Stimulated activated CD8-positive, alpha-beta memory T cell treated with anti-CD3 and anti-CD28 coated beads, Interleukin-15, amount 100 ng/mL, for 24 hours (primary cell): ENCODE data around the gene ZNF839.

ENCODE experiments used
- DNase-seq: peaks from one replicate; pipeline ENCODE4 v3.0.0-alpha.2; 2020; ENCODE audit warnings: low read depth

The ZNF839 gene

GRCh38 chr14:102387086-102387485 lies 67.5 kb downstream of the ZNF839 start:
- DNase-seq = no peak

GRCh38 chr14:102389246-102389645 lies 69.7 kb downstream of the ZNF839 start:
- no peak for DNase-seq

DNA sequence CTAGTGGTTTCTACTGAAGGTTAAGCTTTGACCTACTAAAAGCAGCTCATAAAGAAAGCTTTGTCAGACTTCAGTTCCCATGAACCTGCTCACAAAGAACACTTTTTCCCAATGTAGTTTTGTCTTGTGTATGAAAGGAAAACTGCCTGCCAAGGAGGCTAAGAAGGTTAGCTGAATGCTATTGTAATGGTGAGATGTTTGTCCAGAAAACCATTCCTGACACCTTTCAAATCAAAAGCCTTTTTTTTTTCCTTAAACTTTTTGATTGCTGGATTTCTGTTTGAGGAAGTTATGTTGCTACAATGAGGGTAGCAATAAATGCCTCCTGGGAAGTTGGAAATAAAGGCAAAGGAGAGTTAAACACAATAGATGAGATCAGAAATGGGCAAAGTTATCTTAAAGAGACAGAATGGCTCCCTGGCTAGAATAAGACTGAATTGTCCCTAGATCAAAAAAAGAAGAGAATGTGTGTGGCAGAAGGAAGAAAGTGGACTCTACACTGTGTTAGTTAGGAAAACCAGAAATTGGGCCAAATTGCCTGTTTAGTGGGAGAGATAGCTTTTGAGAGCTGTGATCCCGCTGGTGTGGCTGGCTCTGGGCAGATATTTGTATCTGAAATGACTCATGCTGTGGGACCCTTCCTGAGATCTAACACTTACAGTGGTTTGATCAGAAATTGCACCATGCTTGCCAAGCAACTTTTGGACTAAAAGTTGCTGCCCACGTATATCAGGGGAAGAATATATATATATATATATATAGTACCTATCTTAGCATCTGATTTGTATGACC lies 70.7 kb downstream of the ZNF839 start:
- DNase-seq = no peak
